ENCODE results near the gene WDR43.

The WDR43 gene, protein sequence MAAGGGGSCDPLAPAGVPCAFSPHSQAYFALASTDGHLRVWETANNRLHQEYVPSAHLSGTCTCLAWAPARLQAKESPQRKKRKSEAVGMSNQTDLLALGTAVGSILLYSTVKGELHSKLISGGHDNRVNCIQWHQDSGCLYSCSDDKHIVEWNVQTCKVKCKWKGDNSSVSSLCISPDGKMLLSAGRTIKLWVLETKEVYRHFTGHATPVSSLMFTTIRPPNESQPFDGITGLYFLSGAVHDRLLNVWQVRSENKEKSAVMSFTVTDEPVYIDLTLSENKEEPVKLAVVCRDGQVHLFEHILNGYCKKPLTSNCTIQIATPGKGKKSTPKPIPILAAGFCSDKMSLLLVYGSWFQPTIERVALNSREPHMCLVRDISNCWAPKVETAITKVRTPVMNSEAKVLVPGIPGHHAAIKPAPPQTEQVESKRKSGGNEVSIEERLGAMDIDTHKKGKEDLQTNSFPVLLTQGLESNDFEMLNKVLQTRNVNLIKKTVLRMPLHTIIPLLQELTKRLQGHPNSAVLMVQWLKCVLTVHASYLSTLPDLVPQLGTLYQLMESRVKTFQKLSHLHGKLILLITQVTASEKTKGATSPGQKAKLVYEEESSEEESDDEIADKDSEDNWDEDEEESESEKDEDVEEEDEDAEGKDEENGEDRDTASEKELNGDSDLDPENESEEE

GRCh38 chr2:28894470-28895188, at the start of gene WDR43:
TSS of gene WDR43 (plus strand) at chr2:28894667. CDS start at chr2:28894699, 32 bp downstream.
- Mint-ChIP-seq H3K4me3 (peak within 1 kb of the TSS; percentile 99), H3K27ac (peak within 1 kb of the TSS; percentile 88), H3K27me3 (no peaks in the 10 kb centered on the region), H3K4me1 (ENCODE audit: low read depth) (peaks cover 26% of the 10 kb centered on the region), H3K9me3 (no peaks in the 10 kb centered on the region), H3K36me3 (ENCODE audit: low read depth) (peaks cover 7% of the 10 kb centered on the region)
- intact Hi-C loops (cut with micrococcal nuclease): loop anchor here (1.0 to 10.0 kb wide), 2 partner anchors 24 to 330 kb away; partner anchors contain the start of gene TRMT61B

DNA sequence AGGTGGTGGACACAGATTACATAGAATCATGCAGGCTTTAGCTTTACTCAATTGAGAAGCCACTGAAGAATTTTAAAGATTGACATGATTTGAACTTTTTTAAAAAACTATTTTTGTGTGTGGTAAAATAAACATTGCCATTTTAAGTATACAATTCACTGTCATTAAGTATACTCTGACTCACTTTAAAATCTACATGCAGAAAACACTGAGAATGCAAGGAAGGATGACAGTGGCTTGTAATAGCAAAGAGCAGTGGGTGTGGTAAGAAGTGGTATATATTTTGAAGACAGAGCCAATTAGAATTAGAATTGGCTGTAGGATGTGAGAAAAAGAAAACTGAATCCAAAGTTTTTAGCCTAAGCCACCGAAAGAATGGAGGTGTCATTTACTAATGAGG, 39.3 kb upstream of the WDR43 start:
- H3K4me1 Mint-ChIP-seq (ENCODE audit: low read depth): no peaks in the 10 kb centered on the region
- no peak overlapping the region for H3K4me3 Mint-ChIP-seq
- intact Hi-C loops (cut with micrococcal nuclease): no loop called here
- no peaks in the 10 kb centered on the region for H3K9me3 Mint-ChIP-seq
- H3K27ac Mint-ChIP-seq: no peak overlapping the region
- peaks cover 43% of the 10 kb centered on the region for H3K36me3 Mint-ChIP-seq (ENCODE audit: low read depth)
- H3K27me3 Mint-ChIP-seq: no peaks in the 10 kb centered on the region

DNA sequence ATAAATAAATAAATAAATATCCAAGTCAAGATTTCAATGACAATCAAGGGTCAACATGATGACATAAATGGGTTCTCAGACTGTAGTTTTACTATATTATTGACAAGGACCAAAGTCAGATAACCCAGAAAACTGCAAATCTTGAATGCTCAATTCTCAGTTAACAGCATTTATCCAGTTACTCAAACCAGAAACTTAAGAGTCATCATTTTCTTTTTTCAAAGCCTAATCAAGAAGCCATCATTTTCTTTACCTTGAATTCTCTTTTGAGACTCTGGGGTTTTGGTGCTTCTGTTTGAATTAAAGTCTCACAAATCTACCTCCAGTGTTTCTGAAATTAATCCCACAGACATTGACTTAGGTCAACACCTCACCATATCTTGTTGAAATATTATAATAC, 38.5 kb upstream of the WDR43 start:
- H3K36me3 Mint-ChIP-seq (ENCODE audit: low read depth): peaks cover 50% of the 10 kb centered on the region
- no peaks in the 10 kb centered on the region for H3K9me3 Mint-ChIP-seq
- H3K27me3 Mint-ChIP-seq: no peaks in the 10 kb centered on the region
- no peaks in the 10 kb centered on the region for H3K4me1 Mint-ChIP-seq (ENCODE audit: low read depth)
- no peak overlapping the region for H3K4me3 Mint-ChIP-seq
- H3K27ac Mint-ChIP-seq: no peak overlapping the region
- intact Hi-C loops (cut with micrococcal nuclease): no loop called here

DNA sequence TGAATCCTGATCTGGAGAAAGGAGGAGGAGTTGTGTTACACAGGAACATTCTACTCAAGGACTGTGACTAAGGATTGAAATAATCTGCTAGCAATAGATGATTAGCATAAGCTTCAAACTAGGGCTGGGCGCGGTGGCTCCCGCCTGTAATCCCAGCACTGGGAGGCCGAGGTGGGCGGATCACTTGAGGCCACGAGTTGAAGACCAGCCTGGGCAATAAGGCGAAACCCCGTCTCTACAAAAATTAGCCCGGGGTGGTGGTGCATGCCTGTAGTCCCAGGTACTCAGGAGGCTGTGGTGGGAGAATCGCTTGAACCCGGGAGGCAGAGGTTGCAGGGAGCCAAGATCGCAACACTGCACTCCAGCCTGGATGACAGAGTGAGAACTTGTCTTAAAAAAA, 25.9 kb upstream of the WDR43 start:
- Mint-ChIP-seq H3K27me3 (no peaks in the 10 kb centered on the region), H3K27ac (no peak overlapping the region), H3K4me3 (peak overlapping the region; percentile 26), H3K36me3 (ENCODE audit: low read depth) (peaks cover 38% of the 10 kb centered on the region), H3K4me1 (ENCODE audit: low read depth) (peaks cover 38% of the 10 kb centered on the region), H3K9me3 (no peaks in the 10 kb centered on the region)
- intact Hi-C loops (cut with micrococcal nuclease): no loop called here

- H3K4me3 Mint-ChIP-seq: peak overlapping the region; percentile 95
- H3K27ac Mint-ChIP-seq: peak overlapping the region; percentile 93
- no peaks in the 10 kb centered on the region for H3K27me3 Mint-ChIP-seq
- H3K36me3 Mint-ChIP-seq (ENCODE audit: low read depth): peaks cover 29% of the 10 kb centered on the region
- peaks cover 31% of the 10 kb centered on the region for H3K4me1 Mint-ChIP-seq (ENCODE audit: low read depth)
- H3K9me3 Mint-ChIP-seq: no peaks in the 10 kb centered on the region
- intact Hi-C loops (cut with micrococcal nuclease): loop anchor here (1.0 kb wide), 1 partner anchor 25 kb away; the partner anchor contains the start of gene WDR43
Observed at GRCh38 chr2:28869494-28870145, 24.8 kb upstream of the WDR43 start.

DNA sequence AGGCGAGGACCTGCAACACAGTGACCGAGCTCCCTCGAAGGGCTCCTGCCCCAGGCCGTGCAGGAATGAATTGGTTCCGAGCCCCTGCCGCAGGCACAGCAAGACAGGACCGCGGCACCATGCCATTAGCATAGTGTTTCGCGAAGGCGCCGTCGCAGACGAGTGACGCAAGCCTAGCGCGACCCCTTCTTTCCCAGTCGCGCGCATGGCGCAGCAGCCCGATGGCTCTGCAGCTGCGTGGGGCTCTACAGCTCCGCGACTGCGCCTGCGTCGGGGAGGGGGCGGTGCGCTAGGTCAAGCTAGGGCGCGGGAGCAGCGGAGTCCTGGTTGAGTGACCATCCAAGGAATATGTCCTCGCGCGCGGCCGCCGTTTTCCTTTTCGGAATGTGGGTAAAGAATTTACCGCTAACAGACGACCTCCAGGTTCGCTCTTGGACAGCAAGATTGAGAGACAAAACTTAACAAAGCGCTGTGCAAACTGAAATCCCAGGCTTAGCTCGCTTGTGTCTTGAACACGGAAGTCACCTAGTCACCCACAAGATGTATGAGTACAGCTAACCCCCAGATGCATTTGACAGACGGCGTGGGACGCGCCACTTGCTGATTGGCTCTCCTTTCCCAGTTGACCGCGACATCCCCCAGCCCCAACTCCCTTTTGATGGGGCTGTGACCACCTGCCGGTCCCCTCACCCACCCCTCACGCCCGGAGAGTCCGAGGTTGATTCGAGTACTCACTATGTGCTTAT, 24.1 kb upstream of the WDR43 start, which contains the start of gene TRMT61B:
TRMT61B (minus strand) TSS at position 164 of the 746 bp plus-strand sequence; CDS start at position 132, 32 bp downstream.
- H3K9me3 Mint-ChIP-seq: no peaks in the 10 kb centered on the region
- peaks cover 26% of the 10 kb centered on the region for H3K4me1 Mint-ChIP-seq (ENCODE audit: low read depth)
- H3K27ac Mint-ChIP-seq: peak within 1 kb of the TSS; percentile 93
- intact Hi-C loops (cut with micrococcal nuclease): loop anchor here (1.0 kb wide), 1 partner anchor 24 kb away; the partner anchor contains the start of gene WDR43
- peaks cover 22% of the 10 kb centered on the region for H3K36me3 Mint-ChIP-seq (ENCODE audit: low read depth)
- H3K4me3 Mint-ChIP-seq: peak within 1 kb of the TSS; percentile 95
- peaks cover 1% of the 10 kb centered on the region for H3K27me3 Mint-ChIP-seq

- Mint-ChIP-seq H3K4me1 (ENCODE audit: low read depth) (peaks cover 24% of the 10 kb centered on the region), H3K27ac (no peak overlapping the region), H3K4me3 (no peak overlapping the region), H3K9me3 (no peaks in the 10 kb centered on the region), H3K27me3 (peaks cover 13% of the 10 kb centered on the region), H3K36me3 (ENCODE audit: low read depth) (peaks cover 11% of the 10 kb centered on the region)
- intact Hi-C loops (cut with micrococcal nuclease): no loop called here
Observed at GRCh38 chr2:28871620-28872019, 22.8 kb upstream of the WDR43 start.

DNA sequence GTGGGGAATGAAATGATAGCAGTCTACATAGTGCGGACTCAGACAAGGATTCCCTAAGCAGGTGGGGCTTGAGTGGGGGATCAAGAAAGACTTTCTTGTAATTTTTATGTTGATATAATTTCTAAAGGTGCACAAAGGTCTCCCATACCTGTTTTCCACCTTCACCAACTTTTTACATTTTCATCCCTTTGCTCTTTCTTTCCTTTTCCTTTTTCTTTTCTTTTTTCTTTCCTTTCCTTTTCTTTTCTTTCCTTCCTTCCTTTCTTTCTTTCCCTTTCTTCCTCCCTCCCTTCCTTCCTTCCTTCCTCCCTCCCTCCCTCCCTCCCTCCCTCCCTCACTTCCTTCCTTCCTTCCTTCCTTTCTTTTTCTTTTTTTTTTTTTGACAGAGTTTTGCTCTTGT, 14.3 kb upstream of the WDR43 start:
- intact Hi-C loops (cut with micrococcal nuclease): no loop called here
- no peaks in the 10 kb centered on the region for H3K9me3 Mint-ChIP-seq
- no peak overlapping the region for H3K4me3 Mint-ChIP-seq

GRCh38 chr2:28893488-28893887, 979 bp upstream of the WDR43 start:
- Mint-ChIP-seq H3K4me1 (ENCODE audit: low read depth) (peaks cover 19% of the 10 kb centered on the region), H3K27ac (no peak overlapping the region), H3K9me3 (no peaks in the 10 kb centered on the region), H3K27me3 (peaks cover 4% of the 10 kb centered on the region), H3K36me3 (ENCODE audit: low read depth) (peaks cover 7% of the 10 kb centered on the region), H3K4me3 (no peak overlapping the region)
- intact Hi-C loops (cut with micrococcal nuclease): loop anchor here (10.0 kb wide), 1 partner anchor 329 kb away; no protein-coding TSS in a partner anchor

More for the DNA sequence above, 14.3 kb upstream of the WDR43 start:
- H3K27ac Mint-ChIP-seq: no peak overlapping the region
- H3K36me3 Mint-ChIP-seq (ENCODE audit: low read depth): no peaks in the 10 kb centered on the region
- H3K27me3 Mint-ChIP-seq: peaks cover 36% of the 10 kb centered on the region
- no peaks in the 10 kb centered on the region for H3K4me1 Mint-ChIP-seq (ENCODE audit: low read depth)

GRCh38 chr2:28895189-28895893, 874 bp downstream of the WDR43 start:
- H3K4me1 Mint-ChIP-seq (ENCODE audit: low read depth): peaks cover 26% of the 10 kb centered on the region
- no peaks in the 10 kb centered on the region for H3K27me3 Mint-ChIP-seq
- H3K9me3 Mint-ChIP-seq: no peaks in the 10 kb centered on the region
- H3K36me3 Mint-ChIP-seq (ENCODE audit: low read depth): peaks cover 7% of the 10 kb centered on the region
- H3K27ac Mint-ChIP-seq: peak overlapping the region; percentile 88
- H3K4me3 Mint-ChIP-seq: peak overlapping the region; percentile 99
- intact Hi-C loops (cut with micrococcal nuclease): loop anchor here (10.0 kb wide), 1 partner anchor 331 kb away; no protein-coding TSS in a partner anchor

- intact Hi-C loops (cut with micrococcal nuclease): loop anchor here (10.0 kb wide), 1 partner anchor 332 kb away; no protein-coding TSS in a partner anchor
- no peaks in the 10 kb centered on the region for H3K9me3 Mint-ChIP-seq
- H3K27me3 Mint-ChIP-seq: no peaks in the 10 kb centered on the region
- H3K36me3 Mint-ChIP-seq (ENCODE audit: low read depth): peaks cover 14% of the 10 kb centered on the region
- H3K4me3 Mint-ChIP-seq: no peak overlapping the region
- H3K27ac Mint-ChIP-seq: no peak overlapping the region
- peaks cover 36% of the 10 kb centered on the region for H3K4me1 Mint-ChIP-seq (ENCODE audit: low read depth)
Observed at GRCh38 chr2:28896906-28897305, 2.4 kb downstream of the WDR43 start.

DNA sequence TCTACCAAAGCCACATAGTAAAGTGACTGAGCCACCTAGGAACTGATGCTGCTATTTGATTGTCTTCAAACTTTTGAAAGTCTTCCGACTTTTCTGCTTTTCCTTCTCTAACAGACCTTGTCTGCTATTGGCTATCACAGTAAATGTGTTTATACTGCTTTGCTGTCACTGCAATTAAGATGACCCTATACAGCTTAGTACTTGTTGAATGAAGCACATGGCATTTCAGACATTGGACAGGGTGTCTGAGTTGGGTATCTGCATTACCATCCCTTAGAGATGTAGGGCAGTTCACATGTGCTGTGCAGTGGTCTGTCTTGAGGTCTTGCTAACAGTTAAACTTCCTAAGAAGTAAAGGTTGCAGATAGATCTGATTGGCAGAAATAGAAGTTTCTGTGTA, 3.6 kb downstream of the WDR43 start:
- Mint-ChIP-seq H3K27me3 (no peaks in the 10 kb centered on the region), H3K36me3 (ENCODE audit: low read depth) (peaks cover 22% of the 10 kb centered on the region), H3K4me1 (ENCODE audit: low read depth) (peaks cover 36% of the 10 kb centered on the region), H3K4me3 (no peak overlapping the region), H3K27ac (no peak overlapping the region), H3K9me3 (no peaks in the 10 kb centered on the region)
- intact Hi-C loops (cut with micrococcal nuclease): loop anchor here (10.0 kb wide), 1 partner anchor 333 kb away; no protein-coding TSS in a partner anchor

All from dendritic cell treated with granulocyte-macrophage colony-stimulating factor and Interleukin-4, amounts not matched to agents 40 ng/mL and 50 ng/mL, for 4 days (primary cell).